A549 (cell line): Measurements from ENCODE around the gene LMAN2L. TPM values are rescaled to one million over a fixed set of nuclear protein-coding genes. Genes with fewer than 3 reads are reported as not detected.

Experiments used
- ATAC-seq, 2 experiments: fragments of 200-7000 bp in 1 of 2; fragments of >200 bp in 1 of 2; cut with Nextera tagmentation in 1 of 2; cut with Tn5 transposase in 1 of 2; 3 replicates each; pipeline versions ENCODE4 v1.8.0 to v1.9.1; 2018 to 2020; ENCODE audit warnings: mild to moderate bottlenecking in 1 of 2, moderate library complexity in 1 of 2
- CTCF ChIA-PET: fragments of 300-600 bp; sonication (Branson Sonifier 250); formaldehyde crosslinking; extraction: SDS; loops from one replicate; lab custom pipeline; 2021; ENCODE audit warnings: antibody characterized with exemption, inconsistent platforms; lab: Yijun Ruan, JAX
- POLR2A ChIA-PET: fragments of 350-600 bp; formaldehyde crosslinking; extraction: SDS; loops from one replicate; lab custom pipeline; 2021; ENCODE audit warnings: antibody characterized with exemption, inconsistent platforms; lab: Yijun Ruan, JAX
- DNase-seq, 2 experiments: peaks; one replicate each; pipeline versions ENCODE4 v3.0.0 to v3.0.0-alpha.2; 2011 to 2016; ENCODE audit warnings: low read depth in 1 of 2, low spot score in 1 of 2
- FAIRE-seq: peaks from 2 replicates; lab custom pipeline; 2011; peaks lifted over from hg19 to GRCh38; lab: Jason Lieb, UNC
- H3K27ac ChIP-seq, 2 experiments: fragments of >200 bp; sonication (Bioruptor Twin); formaldehyde crosslinking; 3 replicates each; pipeline ENCODE4 v1.5.1; 2016 to 2017
- H3K4me1 ChIP-seq: fragments of >200 bp; sonication (Bioruptor Twin); formaldehyde crosslinking; 3 replicates; pipeline ENCODE4 v1.6.1; 2016
- H3K4me2 ChIP-seq: fragments of >200 bp; sonication (Bioruptor Twin); formaldehyde crosslinking; 3 replicates; pipeline ENCODE4 v1.6.1; 2016
- H3K4me3 ChIP-seq: fragments of >200 bp; sonication (Bioruptor Twin); formaldehyde crosslinking; 3 replicates; pipeline ENCODE4 v1.5.1; 2016
- H3K9me3 ChIP-seq: fragments of >200 bp; sonication (Bioruptor Twin); formaldehyde crosslinking; 3 replicates; pipeline ENCODE4 v1.6.1; 2016
- BHLHE40 ChIP-seq: IDR thresholded peaks from 2 replicates; pipeline ENCODE4 v1.6.1; 2012; ENCODE audit warnings: low read depth, low read length, inconsistent platforms
- CBX8 ChIP-seq: fragments of 200-600 bp; sonication (generic); IDR thresholded peaks from 2 replicates; pipeline ENCODE4 v1.6.1; 2016
- CEBPB ChIP-seq, 2 experiments: fragments of >200 bp in 1 of 2; sonication (Bioruptor Twin) in 1 of 2; formaldehyde crosslinking in 1 of 2; IDR thresholded peaks; 2 replicates each; pipeline ENCODE4 v1.6.1; 2012 to 2016
- CHD2 ChIP-seq: fragments of 150-350 bp; IDR thresholded peaks from 2 replicates; pipeline ENCODE4 v1.6.1; 2014; ENCODE audit warnings: low read length; ENCODE audit not compliant: partially characterized antibody
- EHMT2 ChIP-seq: fragments of 200-600 bp; sonication (generic); IDR thresholded peaks from 2 replicates; pipeline ENCODE4 v1.6.1; 2016; ENCODE audit warnings: antibody characterized with exemption, low read depth, mild to moderate bottlenecking, moderate library complexity
- ELK1 ChIP-seq: fragments of 150-350 bp; IDR thresholded peaks from 2 replicates; pipeline ENCODE4 v1.6.1; 2014; ENCODE audit warnings: low read depth, mild to moderate bottlenecking, low read length
- ESRRA ChIP-seq: fragments of 150-350 bp; IDR thresholded peaks from 2 replicates; pipeline ENCODE4 v1.6.1; 2014; ENCODE audit warnings: mild to moderate bottlenecking, low read length, borderline replicate concordance
- FOSL2 ChIP-seq, 2 experiments: fragments of 450-650 bp in 1 of 2; fragments of >200 bp in 1 of 2; sonication (Bioruptor Twin) in 1 of 2; formaldehyde crosslinking; IDR thresholded peaks; 2 replicates each; pipeline versions ENCODE4 v1.5.0 to v1.6.1; 2016 to 2020; ENCODE audit warnings: mild to moderate bottlenecking in 1 of 2, moderate library complexity in 1 of 2
- GATA3 ChIP-seq: IDR thresholded peaks from 2 replicates; pipeline ENCODE4 v1.6.1; 2012; ENCODE audit warnings: borderline replicate concordance
- HMGXB4 ChIP-seq: fragments of 250-450 bp; sonication (Bioruptor Pico); IDR thresholded peaks from 2 replicates; pipeline ENCODE4 v1.5.0; 2021; ENCODE audit warnings: mild to moderate bottlenecking, moderate library complexity, borderline replicate concordance
- JUN ChIP-seq, 2 experiments: fragments of >200 bp; sonication (Bioruptor Twin); formaldehyde crosslinking; IDR thresholded peaks; 2 replicates in 1 of 2; 3 replicates in 1 of 2; pipeline ENCODE4 v1.6.1; 2016 to 2017
- KDM5A ChIP-seq: fragments of 200-600 bp; sonication (generic); IDR thresholded peaks from 2 replicates; pipeline ENCODE4 v1.6.1; 2016; ENCODE audit warnings: antibody characterized with exemption, mild to moderate bottlenecking
- MAFK ChIP-seq: fragments of 450-650 bp; IDR thresholded peaks from 2 replicates; pipeline ENCODE4 v1.6.1; 2014; ENCODE audit not compliant: partially characterized antibody
- MAX ChIP-seq: IDR thresholded peaks from 2 replicates; pipeline ENCODE4 v1.6.1; 2012
- NFE2L2 ChIP-seq: fragments of 150-350 bp; conservative IDR thresholded peaks from 2 replicates; pipeline ENCODE4 v1.6.1; 2014; ENCODE audit warnings: low read length
- PBX3 ChIP-seq: IDR thresholded peaks from 2 replicates; pipeline ENCODE4 v1.6.1; 2012
- POLR2AphosphoS2 ChIP-seq: conservative IDR thresholded peaks from 2 replicates; pipeline ENCODE4 v1.6.1; 2012; ENCODE audit warnings: low read length, improper control_type of control experiment, inconsistent platforms
- RARB ChIP-seq: fragments of 250-450 bp; sonication (Bioruptor Pico); IDR thresholded peaks from 2 replicates; pipeline ENCODE4 v1.8.0; 2021; ENCODE audit warnings: mild to moderate bottlenecking, moderate library complexity
- ZFP36 ChIP-seq: fragments of 450-650 bp; IDR thresholded peaks from 2 replicates; pipeline ENCODE4 v1.6.1; 2014; ENCODE audit warnings: borderline replicate concordance; ENCODE audit not compliant: partially characterized antibody
- ZNF302 ChIP-seq: fragments of 250-450 bp; sonication (Bioruptor Pico); IDR thresholded peaks from 2 replicates; pipeline ENCODE4 v1.9.0; 2021; ENCODE audit warnings: inconsistent platforms, mild to moderate bottlenecking, moderate library complexity
- ZSCAN20 ChIP-seq: fragments of 250-450 bp; sonication (Bioruptor Pico); IDR thresholded peaks from 2 replicates; pipeline ENCODE4 v1.8.0; 2022; ENCODE audit warnings: mild to moderate bottlenecking, moderate library complexity
- WGBS: methylation state at CpG from one replicate; pipeline ENCODE4 v1.1.6; 2017; ENCODE audit errors: missing lambda C conversion rate; 5-methylcytosine and 5-hydroxymethylcytosine counted together
- polyA plus RNA-seq, 4 experiments: library from polyadenylated mRNA; depleted of rRNA in 3 of 4; stranded (reverse); fragments of >200 nt; fragmentation: RNase III in 1 of 4; extraction: RNeasy Plus Mini Kit Qiagen cat#74134 plus additional on column Dnase treatment in 1 of 4; gene quantifications; 2 replicates in 3 of 4; 3 replicates in 1 of 4; pipeline ENCODE4 v1.2.3, GENCODE V29; 2011 to 2017
- TF ChIP-seq, protein P1 (sequence below): IDR thresholded peaks from 2 replicates; pipeline ENCODE4 v1.6.1; 2012; ENCODE audit warnings: low read depth, borderline replicate concordance
- TF ChIP-seq, protein P2 (sequence below): fragments of >200 bp; sonication (Bioruptor Twin); formaldehyde crosslinking; IDR thresholded peaks from 3 replicates; pipeline ENCODE4 v1.5.1; 2016

LMAN2L gene
- polyA plus RNA-seq, 2 of the 4 experiments (the other 2 are of a cell fraction), result 24.3 to 28.0 TPM

DNA sequence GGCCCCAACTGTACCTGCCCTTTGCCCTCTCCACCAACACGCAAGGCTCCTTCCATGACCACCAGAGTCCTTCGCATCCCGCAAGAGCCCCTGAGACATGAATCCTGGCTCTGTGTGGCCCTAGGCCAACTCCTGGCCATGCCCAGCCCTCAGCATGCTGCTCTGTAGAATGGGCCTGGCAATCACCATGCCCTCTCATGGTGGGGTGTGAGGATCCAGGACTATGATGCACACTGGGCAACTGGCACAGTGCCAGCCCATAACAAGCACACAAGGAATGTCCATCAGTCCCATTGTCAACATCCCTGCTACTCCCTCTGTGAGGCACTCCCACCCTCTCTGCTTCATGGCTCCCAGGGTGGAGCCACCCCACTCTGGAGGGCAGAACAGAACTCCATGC lies 52.6 kb downstream of the LMAN2L start:
- ATAC-seq (no peak; a peak in 1 of 6 replicates), DNase-seq (peak in 1 of 2 experiments; percentile 18), FAIRE-seq (no peak)
- ChIA-PET CTCF (no interaction called here), POLR2A (no interaction called here)
- Histone ChIP-seq H3K4me2 (no peak overlapping the region), H3K27ac (no peak overlapping the region), H3K4me3 (no peak overlapping the region), H3K4me1 (no peaks in the 10 kb centered on the region), H3K9me3 (no peaks in the 10 kb centered on the region)
- TF ChIP-seq KDM5A (no peak), ZNF302 (CRISPR knock-in tag) (no peak), RARB (CRISPR knock-in tag) (no peak), POLR2AphosphoS2 (no peak), CBX8 (no peak), FOSL2 (IDR thresholded peaks at IDR 0.05) (no peak), FOSL2 (CRISPR knock-in tag; IDR thresholded peaks at IDR 0.05) (no peak), PBX3 (no peak), JUN (IDR thresholded peaks at IDR 0.05) (no peak), GATA3 (no peak), HMGXB4 (CRISPR knock-in tag) (no peak), NFE2L2 (no peak), CEBPB (IDR thresholded peaks at IDR 0.05) (no peak), CHD2 (no peak), MAX (no peak), BHLHE40 (no peak), EHMT2 (no peak), ESRRA (no peak), ZFP36 (no peak)
- TF ChIP-seq, protein P1, sequence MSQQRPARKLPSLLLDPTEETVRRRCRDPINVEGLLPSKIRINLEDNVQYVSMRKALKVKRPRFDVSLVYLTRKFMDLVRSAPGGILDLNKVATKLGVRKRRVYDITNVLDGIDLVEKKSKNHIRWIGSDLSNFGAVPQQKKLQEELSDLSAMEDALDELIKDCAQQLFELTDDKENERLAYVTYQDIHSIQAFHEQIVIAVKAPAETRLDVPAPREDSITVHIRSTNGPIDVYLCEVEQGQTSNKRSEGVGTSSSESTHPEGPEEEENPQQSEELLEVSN, result no peak
- TF ChIP-seq, protein P2, sequence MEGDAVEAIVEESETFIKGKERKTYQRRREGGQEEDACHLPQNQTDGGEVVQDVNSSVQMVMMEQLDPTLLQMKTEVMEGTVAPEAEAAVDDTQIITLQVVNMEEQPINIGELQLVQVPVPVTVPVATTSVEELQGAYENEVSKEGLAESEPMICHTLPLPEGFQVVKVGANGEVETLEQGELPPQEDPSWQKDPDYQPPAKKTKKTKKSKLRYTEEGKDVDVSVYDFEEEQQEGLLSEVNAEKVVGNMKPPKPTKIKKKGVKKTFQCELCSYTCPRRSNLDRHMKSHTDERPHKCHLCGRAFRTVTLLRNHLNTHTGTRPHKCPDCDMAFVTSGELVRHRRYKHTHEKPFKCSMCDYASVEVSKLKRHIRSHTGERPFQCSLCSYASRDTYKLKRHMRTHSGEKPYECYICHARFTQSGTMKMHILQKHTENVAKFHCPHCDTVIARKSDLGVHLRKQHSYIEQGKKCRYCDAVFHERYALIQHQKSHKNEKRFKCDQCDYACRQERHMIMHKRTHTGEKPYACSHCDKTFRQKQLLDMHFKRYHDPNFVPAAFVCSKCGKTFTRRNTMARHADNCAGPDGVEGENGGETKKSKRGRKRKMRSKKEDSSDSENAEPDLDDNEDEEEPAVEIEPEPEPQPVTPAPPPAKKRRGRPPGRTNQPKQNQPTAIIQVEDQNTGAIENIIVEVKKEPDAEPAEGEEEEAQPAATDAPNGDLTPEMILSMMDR, result no peak
- TF ChIP-seq, all 56 proteins: peak for 0
- 87% methylated on average over 3 of the region's 3 CpGs for WGBS

DNA sequence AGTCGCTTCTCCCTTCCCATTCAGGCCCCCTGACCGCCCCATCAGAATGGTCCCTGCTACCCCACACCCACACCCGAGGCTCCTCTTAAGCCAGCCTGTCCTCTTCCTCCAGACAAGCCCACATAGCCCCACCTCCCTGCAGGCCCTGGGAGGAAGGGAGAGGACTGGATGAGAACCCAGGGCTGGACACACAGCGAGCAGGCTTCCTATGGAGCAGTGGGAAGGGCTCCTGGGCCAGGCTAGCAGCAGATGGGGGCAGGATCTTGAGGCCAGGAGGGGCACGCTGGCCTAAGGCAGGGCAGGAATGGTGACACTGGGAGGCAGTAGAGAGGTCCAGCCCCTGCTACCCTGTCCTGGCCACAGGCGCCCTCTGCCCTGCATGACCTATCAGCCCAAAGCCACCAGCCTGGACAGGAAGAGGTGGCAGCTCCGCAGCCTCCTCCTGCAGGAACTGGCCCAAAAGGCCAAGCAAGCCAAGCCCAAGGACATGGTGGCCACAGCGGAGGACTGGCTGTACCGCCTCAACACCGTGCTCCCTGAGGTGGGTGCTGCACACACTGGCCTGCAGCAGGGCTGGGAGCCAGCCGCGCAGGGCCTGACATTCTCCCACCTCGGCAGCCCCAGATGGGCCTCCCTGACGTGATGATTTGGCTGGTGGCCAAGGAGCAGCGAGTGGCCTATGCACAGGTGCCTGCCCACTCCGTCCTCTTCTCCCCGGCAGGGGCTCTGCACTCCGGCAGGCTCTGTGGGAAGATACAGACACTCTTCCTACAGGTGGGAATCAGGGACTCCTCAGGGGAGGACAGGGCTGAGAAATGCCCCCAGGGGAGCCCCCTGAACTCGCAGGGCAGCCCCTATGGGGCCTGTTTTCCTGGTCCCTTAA lies 54.0 kb downstream of the LMAN2L start:
- CTCF ChIA-PET, result no interaction called here
- DNase-seq (no peak), ATAC-seq (peak; percentile 36 to 61; a peak in 3 of 6 replicates), FAIRE-seq (no peak)
- no peak overlapping the region for H3K4me3 ChIP-seq
- peaks cover 1% of the 10 kb centered on the region; the same call in 2 of the 3 replicates for H3K4me1 ChIP-seq
- H3K4me2 ChIP-seq, result no peak overlapping the region
- H3K27ac ChIP-seq, result peak overlapping the region in 1 of 2 experiments; percentile 33; a peak in 1 of 6 replicates
- no peaks in the 10 kb centered on the region for H3K9me3 ChIP-seq
- POLR2A ChIA-PET, result no interaction called here
- no peak for TF ChIP-seq JUN (IDR thresholded peaks at IDR 0.05)
- no peak for TF ChIP-seq MAFK
- TF ChIP-seq ELK1, result no peak
- no peak for TF ChIP-seq ZSCAN20
- WGBS, result 77% methylated on average over 10 of the region's 19 CpGs
